Upper lobe of right lung (tissue), 1 donor: Measurements from ENCODE around the gene CLEC19A. TPM values are rescaled to one million over a fixed set of nuclear protein-coding genes. Genes with fewer than 3 reads are reported as not detected.

ENCODE experiments used
- ATAC-seq: fragments of 200-7000 bp; cut with Tn5 transposase; one replicate; pipeline ENCODE4 v1.9.1; 2020; ENCODE audit warnings: mild to moderate bottlenecking, moderate library complexity
- DNase-seq: peaks from one replicate; pipeline ENCODE4 v3.0.0-alpha.2; 2020
- H3K27ac ChIP-seq: fragments of 200-600 bp; one replicate; pipeline ENCODE4 v1.8.0; 2022
- H3K27me3 ChIP-seq: fragments of 200-600 bp; one replicate; pipeline ENCODE4 v1.8.0; 2022; ENCODE audit warnings: mild to moderate bottlenecking
- H3K36me3 ChIP-seq: fragments of 200-600 bp; one replicate; pipeline ENCODE4 v1.8.0; 2022
- H3K4me1 ChIP-seq: fragments of 200-600 bp; one replicate; pipeline ENCODE4 v1.8.0; 2022
- H3K4me3 ChIP-seq: fragments of 200-600 bp; one replicate; pipeline ENCODE4 v1.8.0; 2022; ENCODE audit warnings: mild to moderate bottlenecking
- H3K9me3 ChIP-seq: fragments of 200-600 bp; one replicate; pipeline ENCODE4 v1.8.0; 2022
- intact Hi-C: fragments of 100-400 bp; cut with DNase I; formaldehyde crosslinking; loops from one replicate; pipeline ENCODE4 v1.11.0; 2022
- total RNA-seq: library from RNA; stranded (reverse); fragmentation: NEBNext Ultra II Directional; extraction: Animal tissue kit (Norgen Biotek cat#: 25700); gene quantifications from one replicate; pipeline ENCODE4 v1.2.1, GENCODE V29; 2021
- TF ChIP-seq, protein P1 (sequence below): fragments of 200-600 bp; IDR thresholded peaks from one replicate; pipeline ENCODE4 v1.8.0; 2022; ENCODE audit warnings: antibody characterized with exemption
- donor health status: DM: no; HTN: yes; CAD: no; lungs with severe emphysema.

CLEC19A gene
- total RNA-seq, 1 donor from 2014 or later: 0.17 TPM

DNA sequence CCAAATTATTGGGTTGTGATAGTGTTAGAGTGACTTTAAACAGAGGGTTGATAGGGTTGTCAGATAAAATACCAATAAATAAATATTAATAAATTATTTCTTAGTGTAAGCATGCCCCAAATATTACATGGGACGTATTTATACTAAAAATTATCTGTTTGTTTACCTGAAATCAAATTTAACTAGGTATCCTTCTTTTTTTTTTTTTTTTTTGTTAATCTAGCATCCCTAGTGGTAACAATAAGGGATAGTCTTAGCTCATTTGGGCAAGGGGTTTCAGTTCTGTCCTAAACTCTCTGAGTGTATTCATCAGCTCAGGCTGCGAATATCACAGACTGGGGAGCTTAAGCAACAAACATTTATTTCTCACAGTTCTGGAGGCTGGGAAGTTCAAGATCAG, 1.3 kb downstream of the CLEC19A start:
- no peaks in the 10 kb centered on the region for H3K27me3 ChIP-seq
- H3K27ac ChIP-seq: no peak overlapping the region
- intact Hi-C loops: no loop called here
- H3K4me1 ChIP-seq: no peaks in the 10 kb centered on the region
- no peak overlapping the region for H3K4me3 ChIP-seq
- no peaks in the 10 kb centered on the region for H3K36me3 ChIP-seq
- H3K9me3 ChIP-seq: no peaks in the 10 kb centered on the region
- ATAC-seq (no peak), DNase-seq (no peak)
- TF ChIP-seq, protein P1, sequence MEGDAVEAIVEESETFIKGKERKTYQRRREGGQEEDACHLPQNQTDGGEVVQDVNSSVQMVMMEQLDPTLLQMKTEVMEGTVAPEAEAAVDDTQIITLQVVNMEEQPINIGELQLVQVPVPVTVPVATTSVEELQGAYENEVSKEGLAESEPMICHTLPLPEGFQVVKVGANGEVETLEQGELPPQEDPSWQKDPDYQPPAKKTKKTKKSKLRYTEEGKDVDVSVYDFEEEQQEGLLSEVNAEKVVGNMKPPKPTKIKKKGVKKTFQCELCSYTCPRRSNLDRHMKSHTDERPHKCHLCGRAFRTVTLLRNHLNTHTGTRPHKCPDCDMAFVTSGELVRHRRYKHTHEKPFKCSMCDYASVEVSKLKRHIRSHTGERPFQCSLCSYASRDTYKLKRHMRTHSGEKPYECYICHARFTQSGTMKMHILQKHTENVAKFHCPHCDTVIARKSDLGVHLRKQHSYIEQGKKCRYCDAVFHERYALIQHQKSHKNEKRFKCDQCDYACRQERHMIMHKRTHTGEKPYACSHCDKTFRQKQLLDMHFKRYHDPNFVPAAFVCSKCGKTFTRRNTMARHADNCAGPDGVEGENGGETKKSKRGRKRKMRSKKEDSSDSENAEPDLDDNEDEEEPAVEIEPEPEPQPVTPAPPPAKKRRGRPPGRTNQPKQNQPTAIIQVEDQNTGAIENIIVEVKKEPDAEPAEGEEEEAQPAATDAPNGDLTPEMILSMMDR: no peak

DNA sequence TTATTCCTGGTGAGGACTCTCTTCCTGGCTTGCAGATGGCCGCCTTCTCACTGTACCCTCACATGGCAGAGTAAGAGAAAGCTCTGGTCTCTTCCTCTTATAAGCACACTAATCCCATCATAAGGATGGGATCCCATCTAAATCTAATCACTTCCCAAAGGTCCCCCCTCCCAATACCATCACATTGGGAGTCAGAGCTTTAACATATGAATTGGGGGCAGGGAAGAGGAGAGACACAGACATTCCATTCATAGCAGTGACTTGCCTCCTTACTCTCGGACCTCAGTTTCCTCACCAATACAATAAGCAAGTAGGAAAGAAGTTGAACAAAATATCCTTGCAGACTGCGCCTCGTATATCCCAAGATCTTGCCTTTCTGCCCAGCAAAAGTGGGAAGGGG, 1.7 kb downstream of the CLEC19A start:
- H3K4me1 ChIP-seq: no peaks in the 10 kb centered on the region
- no peaks in the 10 kb centered on the region for H3K9me3 ChIP-seq
- ATAC-seq (no peak), DNase-seq (no peak)
- TF ChIP-seq, protein P1: no peak
- H3K36me3 ChIP-seq: no peaks in the 10 kb centered on the region
- intact Hi-C loops: no loop called here
- no peak overlapping the region for H3K4me3 ChIP-seq
- no peak overlapping the region for H3K27ac ChIP-seq
- H3K27me3 ChIP-seq: no peaks in the 10 kb centered on the region

DNA sequence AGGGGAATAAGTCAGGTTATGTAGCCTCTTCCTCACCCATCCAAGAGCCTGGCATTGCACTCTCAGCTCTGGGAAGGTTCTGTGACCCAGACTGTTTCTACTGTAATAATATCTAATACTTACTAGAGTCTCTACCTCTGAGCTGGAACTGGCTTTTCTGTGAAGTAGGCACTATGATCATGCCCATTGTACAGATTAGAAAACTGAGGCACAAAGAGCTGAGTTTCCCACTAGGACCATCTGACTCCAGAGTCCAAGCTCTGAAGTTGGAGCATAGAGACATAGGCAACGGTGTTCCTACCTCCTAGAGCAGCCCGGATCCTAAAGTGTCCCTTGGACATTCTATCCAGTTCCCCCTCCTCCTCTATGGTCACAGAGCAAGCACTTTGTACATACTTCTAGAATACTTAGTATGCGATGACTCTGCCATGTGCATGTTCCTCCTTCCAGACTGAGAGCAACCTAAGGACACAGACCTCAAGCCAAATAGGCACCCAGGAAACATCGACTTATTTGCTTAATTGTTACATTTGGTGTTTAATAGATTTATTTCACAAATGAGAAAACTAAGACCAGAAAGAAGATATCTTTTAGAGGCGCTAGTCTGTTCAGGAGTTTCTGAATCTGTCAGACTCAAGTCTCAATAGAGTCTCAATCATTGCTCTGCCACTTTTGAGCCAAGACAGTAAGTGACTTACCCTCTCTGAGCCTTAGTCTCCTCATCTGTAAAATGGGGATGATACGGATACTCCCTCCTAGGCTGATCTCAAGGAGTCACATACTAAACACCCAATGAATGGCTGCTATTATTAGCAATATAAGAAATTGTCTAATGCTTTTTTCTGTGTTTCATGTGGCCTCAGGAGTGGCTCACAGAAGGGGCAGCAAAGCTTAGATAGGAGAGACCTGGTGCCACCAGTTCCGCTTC, 3.6 kb downstream of the CLEC19A start:
- TF ChIP-seq, protein P1: no peak
- H3K27me3 ChIP-seq: no peaks in the 10 kb centered on the region
- no peak overlapping the region for H3K27ac ChIP-seq
- intact Hi-C loops: no loop called here
- no peaks in the 10 kb centered on the region for H3K9me3 ChIP-seq
- H3K4me3 ChIP-seq: no peak overlapping the region
- no peaks in the 10 kb centered on the region for H3K36me3 ChIP-seq
- DNase-seq (no peak), ATAC-seq (peak; percentile 60)
- H3K4me1 ChIP-seq: peaks cover 1% of the 10 kb centered on the region

DNA sequence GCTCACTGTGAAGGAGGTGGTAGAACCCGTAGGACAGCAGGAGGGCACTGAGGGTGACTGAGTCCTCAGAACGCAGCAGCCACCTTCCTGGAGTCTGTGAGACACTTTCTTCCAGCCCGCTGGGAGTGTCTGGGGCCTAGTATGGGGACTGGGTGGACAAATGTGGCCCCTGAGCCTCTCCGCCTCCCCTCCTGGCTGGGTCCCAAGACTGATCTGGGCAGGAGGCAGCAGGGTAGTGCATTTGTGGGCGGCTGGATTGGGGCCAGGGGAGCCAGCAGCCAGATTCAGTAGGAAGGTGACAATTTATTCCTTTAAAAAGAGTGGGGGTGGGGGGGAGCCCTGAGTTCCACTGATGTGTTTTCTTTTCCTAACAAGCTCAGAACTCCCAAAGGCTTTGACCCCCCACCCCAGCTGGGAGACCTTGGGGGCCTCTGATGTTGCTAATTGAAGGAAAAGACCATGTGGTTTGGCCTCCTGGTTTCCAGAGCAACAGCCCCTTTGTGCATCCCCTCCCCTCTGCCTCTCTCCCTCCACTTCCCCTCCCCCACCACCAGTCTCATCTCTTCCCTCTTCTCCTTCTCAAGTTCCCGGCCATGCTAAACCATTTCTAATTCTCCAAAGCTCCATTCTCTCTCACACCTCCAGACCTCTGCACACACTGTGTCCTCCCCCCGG, 4.4 kb downstream of the CLEC19A start:
- Histone ChIP-seq H3K36me3 (no peaks in the 10 kb centered on the region), H3K4me1 (peaks cover 9% of the 10 kb centered on the region), H3K27me3 (no peaks in the 10 kb centered on the region), H3K9me3 (no peaks in the 10 kb centered on the region), H3K4me3 (no peak overlapping the region), H3K27ac (no peak overlapping the region)
- ATAC-seq (no peak), DNase-seq (no peak)
- TF ChIP-seq, protein P1: no peak
- intact Hi-C loops: no loop called here

DNA sequence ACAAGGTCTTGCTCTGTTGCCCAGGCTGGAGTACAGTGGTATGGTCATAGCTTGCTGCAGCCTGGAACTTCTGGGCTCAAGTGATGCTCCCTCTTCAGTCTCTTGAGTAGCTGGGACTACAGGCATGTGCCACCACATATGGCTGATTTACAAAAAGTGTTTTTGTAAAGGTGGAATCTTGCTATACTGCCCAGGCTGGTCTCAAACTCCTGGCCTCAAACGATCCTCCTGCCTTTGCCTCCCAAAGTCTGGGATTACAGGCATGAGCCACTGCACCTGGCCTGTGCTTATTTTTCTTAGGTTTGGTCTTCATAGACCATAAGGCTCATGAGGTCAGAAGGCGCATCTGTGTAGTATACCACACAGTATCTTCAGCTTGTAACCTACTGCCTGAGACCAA, 5.3 kb downstream of the CLEC19A start:
- peaks cover 9% of the 10 kb centered on the region for H3K4me1 ChIP-seq
- intact Hi-C loops: no loop called here
- H3K9me3 ChIP-seq: no peaks in the 10 kb centered on the region
- DNase-seq (no peak), ATAC-seq (no peak)
- H3K4me3 ChIP-seq: no peak overlapping the region
- TF ChIP-seq, protein P1: no peak
- no peaks in the 10 kb centered on the region for H3K27me3 ChIP-seq
- no peaks in the 10 kb centered on the region for H3K36me3 ChIP-seq
- H3K27ac ChIP-seq: no peak overlapping the region
